Measurements from ENCODE around the gene GRM4.

The GRM4 gene

GRCh38 chr6:34030831-34031624, 114.9 kb downstream of the GRM4 start:
- Histone ChIP-seq H3K79me2 (ENCODE audit: insufficient read depth, low read length) (no peaks in the 10 kb centered on the region), H3F3A (ENCODE audit: insufficient read depth) (no peaks in the 10 kb centered on the region), H3K9me3 (ENCODE audit: insufficient read depth, low read length) (no peaks in the 10 kb centered on the region), H3K36me3 (ENCODE audit: low read length) (no peaks in the 10 kb centered on the region), H4K20me1 (ENCODE audit: low read depth, low read length) (no peaks in the 10 kb centered on the region), H2AFZ (ENCODE audit: low read depth, low read length, severe bottlenecking) (no peak overlapping the region), H3K9ac (ENCODE audit: low read length) (no peak overlapping the region), H3K27ac (ENCODE audit: low read depth, low read length) (no peak overlapping the region), H3K4me2 (ENCODE audit: low read depth, low read length, poor library complexity, severe bottlenecking) (no peak overlapping the region), H3K4me3 (ENCODE audit: insufficient read depth, low read length, poor library complexity, severe bottlenecking) (no peak overlapping the region), H3K9me2 (replicated peaks; ENCODE audit: insufficient read depth, low read length) (no peaks in the 10 kb centered on the region), H3K27me3 (ENCODE audit: low read length) (no peaks in the 10 kb centered on the region)
- TF ChIP-seq EZH2phosphoT487 (conservative IDR thresholded peaks at IDR 0.05; ENCODE audit: low read length): no peak
- no peak for TF ChIP-seq CTCF (IDR thresholded peaks at IDR 0.05; ENCODE audit: insufficient read depth, low read length, poor library complexity, severe bottlenecking)

- H3K9me2 ChIP-seq (replicated peaks; ENCODE audit: insufficient read depth, low read length): no peaks in the 10 kb centered on the region
- no peak overlapping the region for H3K4me3 ChIP-seq (ENCODE audit: insufficient read depth, low read length, poor library complexity, severe bottlenecking)
- H3K27ac ChIP-seq (ENCODE audit: low read depth, low read length): no peak overlapping the region
- TF ChIP-seq EZH2phosphoT487 (conservative IDR thresholded peaks at IDR 0.05; ENCODE audit: low read length) (no peak), CTCF (IDR thresholded peaks at IDR 0.05; ENCODE audit: insufficient read depth, low read length, poor library complexity, severe bottlenecking) (no peak)
- no peaks in the 10 kb centered on the region for H3F3A ChIP-seq (ENCODE audit: insufficient read depth)
- no peaks in the 10 kb centered on the region for H3K27me3 ChIP-seq (ENCODE audit: low read length)
- no peaks in the 10 kb centered on the region for H4K20me1 ChIP-seq (ENCODE audit: low read depth, low read length)
- no peaks in the 10 kb centered on the region for H3K79me2 ChIP-seq (ENCODE audit: insufficient read depth, low read length)
- H2AFZ ChIP-seq (ENCODE audit: low read depth, low read length, severe bottlenecking): no peak overlapping the region
- H3K9ac ChIP-seq (ENCODE audit: low read length): no peak overlapping the region
- no peaks in the 10 kb centered on the region for H3K36me3 ChIP-seq (ENCODE audit: low read length)
- no peaks in the 10 kb centered on the region for H3K9me3 ChIP-seq (ENCODE audit: insufficient read depth, low read length)
- H3K4me2 ChIP-seq (ENCODE audit: low read depth, low read length, poor library complexity, severe bottlenecking): no peak overlapping the region
Measured at GRCh38 chr6:34029489-34030280, 116.2 kb downstream of the GRM4 start.

GRCh38 chr6:34028691-34029360, 117.1 kb downstream of the GRM4 start:
- Histone ChIP-seq H3F3A (ENCODE audit: insufficient read depth) (no peaks in the 10 kb centered on the region), H4K20me1 (ENCODE audit: low read depth, low read length) (no peaks in the 10 kb centered on the region), H3K9me2 (replicated peaks; ENCODE audit: insufficient read depth, low read length) (no peaks in the 10 kb centered on the region), H3K36me3 (ENCODE audit: low read length) (no peaks in the 10 kb centered on the region), H3K79me2 (ENCODE audit: insufficient read depth, low read length) (no peaks in the 10 kb centered on the region), H3K27ac (ENCODE audit: low read depth, low read length) (no peak overlapping the region), H2AFZ (ENCODE audit: low read depth, low read length, severe bottlenecking) (no peak overlapping the region), H3K27me3 (ENCODE audit: low read length) (no peaks in the 10 kb centered on the region), H3K9ac (ENCODE audit: low read length) (no peak overlapping the region), H3K4me3 (ENCODE audit: insufficient read depth, low read length, poor library complexity, severe bottlenecking) (no peak overlapping the region), H3K9me3 (ENCODE audit: insufficient read depth, low read length) (no peaks in the 10 kb centered on the region), H3K4me2 (ENCODE audit: low read depth, low read length, poor library complexity, severe bottlenecking) (no peak overlapping the region)
- no peak for TF ChIP-seq EZH2phosphoT487 (conservative IDR thresholded peaks at IDR 0.05; ENCODE audit: low read length)
- no peak for TF ChIP-seq CTCF (IDR thresholded peaks at IDR 0.05; ENCODE audit: insufficient read depth, low read length, poor library complexity, severe bottlenecking)

Measured in SU-DHL-6 (cell line).